Measurements from ENCODE around the gene DTNB. TPM values are rescaled to one million over a fixed set of nuclear protein-coding genes. Genes with fewer than 3 reads are reported as not detected.

DTNB gene
- total RNA-seq, 1 experiment from 2014 or later, result 6.7 TPM

DNA sequence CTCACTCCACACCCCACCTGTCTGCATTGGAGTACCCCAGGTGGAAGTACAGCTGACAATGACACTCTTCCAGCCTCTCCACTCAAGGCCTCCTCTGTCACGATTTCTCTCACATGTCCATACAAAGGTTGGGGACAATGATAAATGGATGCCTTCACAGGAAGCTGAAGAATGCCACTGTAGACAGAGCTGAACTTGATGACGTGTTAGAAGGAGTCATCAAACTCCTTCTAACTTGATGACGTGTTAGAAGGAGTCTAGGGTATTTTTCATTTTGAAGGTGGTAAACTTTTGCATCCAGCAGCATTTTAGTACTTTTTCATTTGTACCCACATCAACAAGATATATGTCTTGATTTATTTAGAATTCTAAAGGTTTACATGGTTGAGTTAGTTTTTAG lies 168.2 kb downstream of the DTNB start:
- DNase-seq (ENCODE audit: low read depth), result no peak

DNA sequence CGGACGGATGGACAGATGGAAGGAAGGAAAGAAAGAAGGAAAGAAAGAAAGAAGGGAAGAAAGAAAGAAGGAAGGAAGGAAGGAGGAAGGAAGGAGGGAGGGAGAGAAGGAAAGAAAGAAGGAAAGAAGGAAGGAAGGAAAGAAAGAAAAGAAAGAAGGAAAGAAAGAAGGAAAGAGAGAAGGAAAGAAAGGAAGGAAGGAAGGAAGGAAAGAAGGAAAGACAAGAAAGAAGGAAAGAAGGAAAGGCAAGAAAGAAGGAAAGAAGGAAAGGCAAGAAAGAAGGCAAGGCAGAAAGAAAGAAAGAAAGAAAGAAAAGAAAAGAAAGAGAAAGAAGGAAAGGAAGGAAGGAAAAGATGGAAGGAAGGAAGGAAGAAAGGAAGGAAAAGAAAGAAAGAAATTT lies 169.1 kb downstream of the DTNB start:
- DNase-seq (ENCODE audit: low read depth), result no peak

DNA sequence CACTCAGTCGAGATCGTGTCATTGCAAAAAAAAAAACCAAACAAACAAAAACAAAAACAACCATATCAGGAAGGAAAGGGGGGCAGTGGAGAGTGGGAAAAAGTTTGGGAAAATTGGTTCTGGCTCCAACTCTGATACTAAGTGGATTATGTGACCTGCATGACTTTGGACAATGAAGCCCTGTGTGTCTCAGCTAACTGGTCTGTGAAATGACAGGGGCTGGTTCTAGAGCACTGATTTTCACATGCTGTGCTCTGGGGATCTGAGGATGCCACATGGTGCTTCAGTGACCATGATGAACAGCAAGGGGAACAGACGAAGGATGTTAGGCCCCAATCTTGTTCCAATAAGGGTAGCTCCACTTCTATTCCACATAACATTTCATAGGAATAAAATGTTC lies 174.2 kb downstream of the DTNB start:
- no peak for DNase-seq (ENCODE audit: low read depth)

DNA sequence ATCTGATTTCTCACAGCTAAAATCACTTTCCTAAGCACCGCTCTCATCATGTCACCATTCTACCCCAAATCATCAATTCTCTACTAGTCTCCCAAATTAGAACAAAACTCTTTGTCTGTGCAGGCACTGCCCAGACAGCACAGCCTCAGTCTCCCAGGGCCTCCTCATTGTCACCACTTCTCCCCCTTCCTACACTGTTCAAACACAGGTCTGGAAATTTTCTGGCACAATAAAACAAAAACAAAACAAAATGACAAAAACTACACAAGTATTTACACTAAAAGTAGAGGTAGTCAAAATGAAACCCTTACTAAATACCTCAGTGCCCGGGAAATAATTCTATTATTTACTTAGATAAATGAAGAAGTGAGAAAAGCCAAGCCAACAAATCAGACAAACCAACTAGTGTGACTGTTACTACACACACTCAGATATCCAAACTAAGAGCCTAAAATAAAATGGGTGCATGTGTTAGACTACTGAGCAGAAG lies 175.4 kb downstream of the DTNB start:
- DNase-seq (ENCODE audit: low read depth), result no peak

DNA sequence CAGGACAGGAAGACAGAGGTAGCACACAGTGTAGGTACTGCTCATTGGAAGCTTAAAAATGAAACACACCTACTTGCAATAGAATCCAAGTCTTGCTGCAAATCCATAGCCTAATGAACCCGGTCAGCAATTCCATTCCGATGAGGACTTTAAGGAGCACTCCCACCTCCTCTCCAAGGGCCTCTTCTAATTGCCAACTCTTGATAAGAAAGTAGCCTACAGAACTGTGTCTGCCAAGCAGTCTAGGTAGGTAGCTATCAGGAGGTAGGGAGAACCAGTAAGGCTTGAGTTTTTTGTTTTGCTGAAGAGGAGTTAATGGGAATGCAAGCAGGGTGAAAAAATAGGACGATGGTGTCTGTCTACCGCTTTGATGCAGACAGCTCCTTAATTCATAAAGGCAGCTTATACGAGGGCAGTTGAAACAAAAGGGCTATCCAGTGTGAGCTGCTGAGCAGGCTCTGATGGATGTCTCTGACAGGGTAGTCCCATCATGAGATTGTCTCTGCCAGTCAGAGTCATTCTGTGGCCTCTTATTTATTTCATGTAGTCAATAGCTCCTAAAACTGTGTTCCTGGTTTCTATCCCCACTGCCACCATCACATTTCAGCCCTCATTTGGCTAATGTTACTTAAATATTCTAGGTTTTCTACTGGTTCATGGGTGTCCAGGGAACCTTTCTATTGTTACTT lies 176.0 kb downstream of the DTNB start:
- no peak for DNase-seq (ENCODE audit: low read depth)

DNA sequence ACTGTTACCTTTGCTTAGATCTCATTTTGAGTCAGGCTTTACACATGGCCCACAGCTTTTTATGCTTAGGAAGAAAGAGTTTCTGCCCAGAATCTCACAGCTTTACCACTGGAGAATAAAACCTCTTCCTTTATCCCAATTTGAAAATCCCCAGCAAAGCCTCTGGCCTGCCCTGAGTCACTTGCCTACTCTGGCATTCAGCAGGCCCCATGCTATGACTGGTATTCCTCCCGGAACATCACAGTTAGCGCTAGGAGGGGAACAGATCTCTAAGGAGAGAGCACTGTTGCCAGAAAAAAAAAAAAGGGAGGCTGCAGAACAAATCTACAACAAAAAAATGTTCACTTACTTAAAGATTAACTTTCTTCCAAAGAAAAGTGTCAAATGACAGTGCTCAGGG lies 178.8 kb downstream of the DTNB start:
- DNase-seq (ENCODE audit: low read depth), result no peak

DNA sequence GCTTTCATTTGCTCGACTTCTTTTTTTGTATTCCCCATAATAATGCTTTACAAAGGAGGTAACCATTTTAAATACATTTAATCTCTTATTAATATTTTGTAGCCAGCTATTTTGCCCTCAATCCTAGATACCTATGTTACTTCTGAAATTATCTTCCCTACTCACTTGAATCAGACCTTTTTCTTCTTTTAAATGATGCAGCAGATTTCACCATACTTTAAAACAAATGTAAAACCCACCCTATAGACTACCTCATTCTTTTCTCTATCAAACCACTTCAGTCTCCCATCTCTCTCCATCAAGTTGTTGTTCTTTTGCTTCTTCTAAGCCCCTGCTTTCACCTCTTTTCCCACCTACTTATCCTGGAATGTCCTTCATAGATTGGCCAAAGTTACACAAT lies 180.2 kb downstream of the DTNB start:
- DNase-seq (ENCODE audit: low read depth), result no peak

DNA sequence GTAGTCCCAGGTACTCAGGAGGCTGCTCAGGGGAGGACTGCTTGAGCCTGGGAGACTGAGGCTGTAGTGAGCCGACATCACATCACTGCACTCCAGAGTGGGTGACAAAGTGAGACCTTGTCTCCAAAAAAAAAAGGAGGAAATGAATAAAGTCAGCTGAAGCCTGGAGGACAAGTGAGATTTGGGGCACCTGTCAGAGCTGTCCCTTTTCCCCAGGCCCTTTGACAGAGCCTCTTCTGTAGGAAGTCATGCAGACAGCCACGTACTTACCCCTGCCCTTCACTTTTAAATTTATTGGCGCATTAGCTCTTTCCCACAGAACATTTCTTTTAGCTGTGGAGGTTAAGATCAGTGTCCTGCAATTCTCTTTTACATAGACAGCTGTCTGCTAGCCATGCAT lies 180.7 kb downstream of the DTNB start:
- no peak for DNase-seq (ENCODE audit: low read depth)

DNA sequence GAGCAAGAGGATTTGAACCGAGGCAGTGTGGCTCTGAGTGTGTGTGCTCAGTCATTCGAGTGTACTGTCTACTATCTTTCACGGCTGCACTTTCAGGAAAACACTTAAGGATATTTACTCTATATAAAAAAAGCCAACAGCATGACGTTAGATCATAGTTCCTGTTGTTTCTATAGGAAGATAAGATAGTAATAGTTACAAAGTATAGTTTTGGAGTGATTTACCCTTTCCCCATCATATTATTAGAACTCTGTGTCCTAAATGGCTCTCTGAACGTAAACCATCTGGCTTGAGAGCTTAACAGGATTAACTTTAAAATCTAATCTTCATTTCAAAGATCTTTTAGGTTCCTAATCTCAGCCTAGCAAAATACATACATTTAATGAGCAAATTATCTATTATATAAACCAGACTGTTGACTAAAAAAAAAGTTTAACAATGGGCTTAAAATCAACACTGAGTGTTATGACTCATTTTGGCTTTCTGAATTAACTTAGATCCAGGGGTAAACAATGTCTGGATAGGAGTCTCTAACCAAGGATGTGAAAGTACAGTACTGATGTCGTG lies 181.3 kb downstream of the DTNB start:
- DNase-seq (ENCODE audit: low read depth), result no peak

DNA sequence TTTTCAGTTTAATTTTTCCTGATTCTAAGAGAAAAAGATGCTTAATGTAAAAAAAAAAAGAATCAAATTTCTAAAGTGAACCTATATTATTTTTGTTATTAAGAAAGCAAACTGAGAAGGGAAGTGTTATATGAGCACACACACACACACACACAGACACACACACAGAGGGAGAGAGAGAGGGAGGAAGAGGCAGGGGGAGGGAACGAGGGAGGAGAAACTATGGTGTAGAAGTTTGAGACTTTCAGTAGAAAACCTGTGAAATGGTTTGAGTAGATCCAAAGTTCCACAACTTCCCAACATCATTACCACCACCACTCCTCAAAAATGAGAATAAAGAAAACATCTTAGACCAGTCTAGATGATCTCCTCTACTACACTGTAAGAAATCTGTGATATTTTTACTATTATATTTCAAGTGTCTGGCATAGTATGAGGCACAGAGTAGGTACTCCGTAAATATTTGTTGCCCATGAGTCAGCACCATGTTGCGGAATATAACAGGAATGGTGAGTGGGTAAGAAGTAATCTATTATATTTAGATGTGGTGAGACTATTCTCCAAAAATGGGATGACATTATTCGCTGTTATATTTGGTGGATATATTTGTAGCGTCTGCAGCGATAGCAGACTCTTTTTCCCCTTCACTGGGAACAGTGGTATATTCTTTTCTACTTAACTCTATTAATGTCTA lies 182.2 kb downstream of the DTNB start:
- peak; percentile 54 for DNase-seq (ENCODE audit: low read depth)

DNA sequence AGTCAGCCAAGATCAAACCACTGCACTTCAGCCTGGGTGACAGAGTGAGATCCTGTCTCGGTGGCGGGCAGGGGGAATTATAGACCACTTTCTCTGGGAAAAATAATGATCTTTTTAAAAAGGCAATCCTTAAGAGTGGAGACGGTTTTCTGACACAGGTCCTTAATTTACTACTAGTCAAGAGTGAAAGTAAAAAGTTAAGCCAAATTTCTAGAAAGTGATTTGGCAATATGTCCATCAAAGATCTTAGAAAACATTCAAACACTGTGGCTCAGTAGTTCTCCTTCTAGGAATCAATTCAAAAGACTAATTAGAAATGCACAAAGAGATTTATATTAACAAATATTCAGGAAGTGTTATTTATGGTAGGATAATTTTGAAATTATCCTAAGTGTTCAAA lies 183.2 kb downstream of the DTNB start:
- no peak for DNase-seq (ENCODE audit: low read depth)

DNA sequence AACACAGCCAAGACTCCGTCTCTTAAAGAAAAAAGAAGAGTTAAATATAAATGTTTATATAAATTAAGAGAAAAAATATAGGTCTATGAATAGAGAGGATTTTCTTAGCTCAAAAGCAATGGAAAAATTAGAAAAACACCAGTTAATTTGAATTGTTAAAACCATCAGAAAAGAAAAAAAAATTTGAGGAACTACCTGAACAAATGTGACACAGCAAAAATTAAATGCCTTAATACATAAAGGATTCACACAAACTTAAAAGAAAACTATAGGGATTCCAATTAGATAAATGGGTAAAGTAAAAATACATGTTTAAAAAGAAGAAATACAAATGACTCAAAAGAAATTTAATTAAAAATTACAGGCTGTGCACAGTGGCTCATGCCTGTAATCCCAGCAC lies 183.7 kb downstream of the DTNB start:
- no peak for DNase-seq (ENCODE audit: low read depth)

DNA sequence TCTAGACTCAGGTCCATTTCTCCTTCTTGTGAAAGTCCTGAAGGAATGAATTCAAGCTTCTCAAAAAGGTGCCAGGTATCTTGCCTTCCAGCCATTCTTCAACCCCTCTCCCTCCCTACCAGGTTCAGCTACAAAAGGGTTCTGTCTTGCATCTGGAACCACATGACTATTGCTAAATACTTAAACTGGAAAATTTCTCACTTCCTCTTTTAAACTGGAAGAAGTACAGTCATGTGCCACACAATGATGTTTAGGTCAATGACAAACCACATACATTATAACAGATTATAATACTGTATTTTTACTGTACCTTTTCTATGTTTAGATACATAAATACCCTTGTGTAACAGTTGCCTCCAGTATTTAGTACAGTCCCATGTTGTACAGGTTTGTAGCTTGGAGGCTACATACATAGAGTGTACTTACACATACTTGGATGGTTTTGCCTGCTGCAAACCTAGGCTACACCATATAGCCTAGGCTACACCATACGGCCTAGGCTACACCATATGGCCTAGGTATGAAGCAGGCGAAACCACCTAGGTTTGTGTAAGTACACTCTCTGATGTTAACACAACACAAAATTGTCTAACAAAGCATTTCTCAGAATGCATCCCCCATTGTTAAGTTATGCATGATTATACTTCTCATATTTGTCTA lies 189.6 kb downstream of the DTNB start:
- no peak for DNase-seq (ENCODE audit: low read depth)

DNA sequence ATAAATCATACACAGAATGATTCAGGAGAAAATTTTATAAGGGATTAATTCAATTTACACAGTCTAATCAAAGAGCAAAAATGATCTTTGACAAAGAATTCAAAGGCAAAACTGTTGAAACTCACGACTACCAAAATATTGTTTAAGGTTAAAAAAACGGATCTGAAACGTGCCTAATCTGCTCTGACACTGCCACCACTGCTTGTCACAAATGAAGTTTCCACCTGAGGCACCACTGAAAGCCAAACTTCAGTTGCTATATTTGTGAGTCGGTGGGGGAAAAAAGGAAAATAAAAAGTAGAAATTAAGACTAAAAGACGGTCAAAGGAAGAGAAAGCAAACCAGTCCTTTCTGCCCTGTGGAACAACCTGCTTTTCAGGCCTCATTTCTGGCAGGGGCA lies 191.0 kb downstream of the DTNB start:
- DNase-seq (ENCODE audit: low read depth), result no peak

DNA sequence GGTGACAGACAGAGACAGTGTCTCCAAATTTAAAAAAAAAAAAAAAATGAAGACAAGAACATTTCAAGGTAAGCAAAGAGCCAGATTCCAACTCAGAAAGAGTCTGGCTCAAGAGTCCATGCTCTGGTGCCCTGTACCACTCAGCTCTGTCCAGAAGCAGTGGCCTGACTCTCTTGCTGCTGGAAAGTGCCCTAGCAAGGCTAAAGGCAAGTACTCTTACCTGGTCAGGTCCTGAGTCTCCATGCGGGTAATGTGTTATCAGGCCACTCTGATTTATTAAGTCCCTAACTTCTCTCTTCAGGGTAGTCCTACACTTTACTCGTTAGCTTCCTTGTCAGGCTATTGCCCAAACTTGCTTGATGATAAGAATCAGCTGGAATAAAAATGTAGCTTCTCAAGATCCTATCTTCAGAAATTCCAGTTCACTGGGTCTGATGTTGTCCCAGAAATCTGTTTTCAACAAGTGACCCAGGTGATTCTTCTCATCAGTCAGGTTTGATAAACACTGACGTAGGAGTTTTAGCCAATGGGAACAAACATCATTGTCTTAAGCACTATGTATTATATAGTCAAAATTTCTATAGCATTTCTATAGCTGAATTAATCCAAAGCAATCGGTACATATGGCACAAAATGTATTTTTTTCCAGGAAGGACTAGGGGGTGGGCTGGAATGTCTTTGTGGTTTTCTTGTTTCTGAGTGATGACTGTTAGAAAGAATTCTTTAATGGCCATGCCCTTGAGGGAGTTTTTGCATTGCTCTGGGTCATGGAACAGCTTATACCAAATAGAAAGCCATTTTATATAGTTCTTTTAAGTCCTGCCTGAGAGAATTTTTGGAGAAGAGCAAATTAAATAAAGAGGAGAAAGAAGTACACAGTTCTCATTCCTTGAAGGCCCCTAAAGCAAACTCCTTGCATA lies 191.7 kb downstream of the DTNB start:
- DNase-seq (ENCODE audit: low read depth), result peak; percentile 12

DNA sequence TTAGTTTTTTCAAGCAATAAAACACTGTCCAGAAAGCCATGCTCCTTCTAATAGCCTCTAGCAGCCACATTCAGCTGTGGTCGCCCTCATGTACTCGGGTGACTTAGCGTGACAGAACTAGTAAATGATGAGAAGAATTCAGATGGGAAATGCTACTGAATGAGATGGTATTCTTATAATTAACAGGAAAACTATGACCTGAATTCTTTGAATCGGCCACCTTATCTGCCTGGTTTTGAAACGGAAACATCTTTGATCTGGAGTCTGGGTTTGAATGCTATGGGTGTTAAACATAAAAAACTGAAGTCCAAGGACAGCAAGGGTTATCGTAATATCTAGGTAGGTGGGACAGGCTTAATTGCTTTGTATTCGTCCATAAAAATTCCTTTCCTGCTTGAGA lies 192.8 kb downstream of the DTNB start:
- DNase-seq (ENCODE audit: low read depth), result no peak

DNA sequence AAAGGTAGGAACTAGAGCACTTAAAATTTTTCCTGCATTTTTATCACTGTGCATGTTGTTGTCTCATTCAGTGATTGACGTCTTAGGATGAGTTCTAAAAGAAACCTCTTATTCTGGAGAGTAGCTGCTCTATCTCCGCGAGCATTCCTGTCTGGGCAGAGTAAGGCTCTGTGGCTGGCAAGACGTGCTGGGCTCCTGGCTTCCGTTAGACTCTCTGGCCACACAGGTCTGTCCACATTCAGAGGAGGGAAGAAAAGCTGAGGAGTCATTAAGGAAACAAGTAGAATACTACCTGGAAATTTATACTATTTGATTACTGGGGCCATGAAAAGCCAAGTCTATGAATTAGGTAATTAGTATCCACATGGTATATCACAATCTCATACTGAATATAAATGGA lies 193.6 kb downstream of the DTNB start:
- DNase-seq (ENCODE audit: low read depth), result no peak

DNA sequence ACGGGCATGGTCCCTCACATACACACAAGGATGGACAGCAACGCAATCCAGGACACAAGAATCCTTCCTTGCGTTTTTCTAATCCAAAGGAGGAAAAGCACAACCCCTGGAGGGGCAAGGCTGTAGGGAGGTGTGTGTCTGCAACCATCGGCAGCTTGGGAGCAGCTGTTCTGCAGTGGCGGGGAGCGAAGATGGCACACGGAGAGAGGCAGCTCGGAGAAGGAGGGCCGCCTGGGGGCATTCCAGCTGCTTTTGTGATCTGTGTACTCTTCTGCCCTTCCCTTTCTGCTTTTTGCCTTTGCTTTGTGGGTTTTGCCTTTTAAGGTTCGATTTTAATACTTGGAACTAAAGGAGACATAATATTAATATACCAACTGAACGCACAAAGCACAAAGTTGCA lies 194.6 kb downstream of the DTNB start:
- DNase-seq (ENCODE audit: low read depth), result no peak

DNA sequence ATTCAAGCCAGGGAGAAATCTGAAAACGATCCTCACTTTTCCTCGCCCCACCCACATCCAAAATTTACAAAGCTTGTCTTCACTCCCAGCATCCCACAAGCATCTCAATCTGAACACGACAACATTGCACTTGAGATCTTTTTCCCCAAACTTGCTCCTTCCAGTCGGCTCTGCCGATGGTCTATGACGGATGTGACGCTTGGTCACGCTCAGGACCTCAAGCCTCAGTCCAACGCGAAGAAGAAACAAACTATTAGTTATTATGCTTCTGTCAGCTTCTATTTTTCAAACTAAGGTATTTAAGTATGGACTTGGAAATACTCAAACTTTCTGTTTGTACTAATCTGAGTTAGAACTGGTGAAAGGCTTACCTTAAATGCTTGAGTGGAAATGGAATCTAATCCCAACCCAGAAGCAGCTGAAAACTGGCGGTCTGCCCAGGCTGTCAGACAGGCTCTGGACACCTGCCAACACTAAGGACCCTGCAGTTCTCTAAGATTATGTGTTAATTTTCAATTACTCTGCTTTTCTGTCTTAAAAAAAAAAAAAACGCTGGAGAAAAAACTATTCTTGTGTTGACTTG lies 199.5 kb downstream of the DTNB start:
- DNase-seq (ENCODE audit: low read depth), result no peak

DNA sequence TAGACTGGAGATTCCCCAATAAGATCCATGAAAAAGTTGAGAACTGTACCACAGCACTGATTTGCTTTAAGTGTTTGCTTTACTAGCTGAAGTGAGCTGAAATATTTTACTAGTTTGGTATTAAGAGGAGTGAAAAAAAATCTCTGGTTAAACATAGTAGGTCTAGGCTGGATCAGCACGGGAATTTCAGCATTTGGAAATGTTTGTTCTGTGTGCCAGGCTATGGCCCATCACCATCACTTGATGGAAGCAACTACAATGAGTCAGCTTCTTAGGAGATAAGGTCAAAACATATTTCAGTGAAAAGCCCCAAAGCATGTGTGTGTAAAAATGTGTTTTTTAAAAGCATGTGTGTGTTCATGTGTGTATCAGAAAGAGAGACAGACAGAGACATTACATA lies 200.2 kb downstream of the DTNB start:
- no peak for DNase-seq (ENCODE audit: low read depth)

DNA sequence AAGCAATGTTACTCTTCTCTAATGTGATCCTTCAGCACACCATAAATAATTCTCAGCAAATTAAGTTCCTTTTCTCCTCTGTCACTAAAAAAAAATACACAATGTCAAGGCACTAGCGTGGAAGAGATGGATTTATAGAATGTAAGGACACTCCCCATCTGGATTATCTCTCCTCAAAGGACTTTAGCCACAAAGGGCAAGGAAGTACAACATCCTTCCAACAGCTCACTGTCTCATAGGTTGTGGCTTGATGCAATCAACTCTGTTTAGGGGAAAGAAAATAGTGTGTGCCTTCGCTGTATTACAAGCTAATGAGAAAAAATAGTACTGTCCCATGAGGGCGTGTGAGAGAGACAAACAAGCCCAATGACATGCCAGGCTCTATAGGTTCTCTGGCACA lies 202.6 kb downstream of the DTNB start:
- no peak for DNase-seq (ENCODE audit: low read depth)

Data from LHCN-M2 (cell line).